ENCODE data around the gene MUC4.

MUC4 gene

GRCh38 chr3:195760345-195761122, 51.2 kb downstream of the MUC4 start:
- H3K27ac ChIP-seq, result no peak overlapping the region
- intact Hi-C loops (cut with DNase I; ENCODE audit: low total_unique reads), result no loop called here
- no peaks in the 10 kb centered on the region for H3K36me3 ChIP-seq
- DNase-seq, result peak in 1 of 2 donors; percentile 57
- no peak overlapping the region for H3K4me3 ChIP-seq
- no peak for TF ChIP-seq CTCF (IDR thresholded peaks at IDR 0.05)
- no peaks in the 10 kb centered on the region for H3K9me3 ChIP-seq
- peaks cover 0 to 17% (median 0%) of the 10 kb centered on the region in 4 donors for H3K4me1 ChIP-seq
- peaks cover 0 to 72% of the 10 kb centered on the region in 2 donors for H3K27me3 ChIP-seq

- no peak for TF ChIP-seq CTCF (IDR thresholded peaks at IDR 0.05)
- Histone ChIP-seq H3K4me1 (peaks cover 0 to 17% (median 0%) of the 10 kb centered on the region in 4 donors), H3K27ac (no peak overlapping the region), H3K4me3 (no peak overlapping the region), H3K27me3 (peaks cover 0 to 63% of the 10 kb centered on the region in 2 donors), H3K36me3 (no peaks in the 10 kb centered on the region), H3K9me3 (no peaks in the 10 kb centered on the region)
- intact Hi-C loops (cut with DNase I; ENCODE audit: low total_unique reads), result no loop called here
- DNase-seq, result peak in 1 of 2 donors; percentile 51
These were observed 52.9 kb downstream of the MUC4 start for GRCh38 chr3:195758721-195759353.

GRCh38 chr3:195757827-195758226, 53.9 kb downstream of the MUC4 start:
- no peak overlapping the region for H3K27ac ChIP-seq
- DNase-seq, result peak in 1 of 2 donors; percentile 5
- H3K4me1 ChIP-seq, result peaks cover 0 to 17% (median 0%) of the 10 kb centered on the region in 4 donors
- no peaks in the 10 kb centered on the region for H3K9me3 ChIP-seq
- peaks cover 0 to 57% of the 10 kb centered on the region in 2 donors for H3K27me3 ChIP-seq
- no peaks in the 10 kb centered on the region for H3K36me3 ChIP-seq
- intact Hi-C loops (cut with DNase I; ENCODE audit: low total_unique reads), result no loop called here
- no peak for TF ChIP-seq CTCF (IDR thresholded peaks at IDR 0.05)
- no peak overlapping the region for H3K4me3 ChIP-seq

GRCh38 chr3:195757438-195757770, 54.3 kb downstream of the MUC4 start:
- peak in 1 of 2 donors; percentile 32 for DNase-seq
- Histone ChIP-seq H3K27me3 (peaks cover 0 to 55% of the 10 kb centered on the region in 2 donors), H3K4me1 (peaks cover 0 to 17% (median 0%) of the 10 kb centered on the region in 4 donors), H3K4me3 (no peak overlapping the region), H3K9me3 (no peaks in the 10 kb centered on the region), H3K36me3 (no peaks in the 10 kb centered on the region), H3K27ac (no peak overlapping the region)
- TF ChIP-seq CTCF (IDR thresholded peaks at IDR 0.05), result no peak
- intact Hi-C loops (cut with DNase I; ENCODE audit: low total_unique reads), result no loop called here

- Histone ChIP-seq H3K4me3 (no peak overlapping the region), H3K27ac (no peak overlapping the region), H3K9me3 (no peaks in the 10 kb centered on the region), H3K36me3 (no peaks in the 10 kb centered on the region), H3K4me1 (peaks cover 0 to 10% (median 0%) of the 10 kb centered on the region in 4 donors), H3K27me3 (peaks cover 0 to 54% of the 10 kb centered on the region in 2 donors)
- TF ChIP-seq CTCF (IDR thresholded peaks at IDR 0.05), result no peak
- peak in 1 of 2 donors; percentile 11 for DNase-seq
- intact Hi-C loops (cut with DNase I; ENCODE audit: low total_unique reads), result no loop called here
These were observed 55.7 kb downstream of the MUC4 start for GRCh38 chr3:195755791-195756676.

All from tibial artery (tissue), 4 donors.